Stomach (tissue), 9 donors: ENCODE measurements around the gene CABLES1. TPM values are rescaled to one million over a fixed set of nuclear protein-coding genes. Genes with fewer than 3 reads are reported as not detected.
"Not testable (repeated sequence)": the region's sequence is repeated elsewhere in the genome, so short reads cannot be mapped to it uniquely, and the experiment has no call there.

Experiments used
- DNase-seq, 2 donors: peaks; one replicate each; pipeline versions ENCODE4 v3.0.0 to v3.0.0-alpha.2; 2013 to 2019
- H3K27ac ChIP-seq, 5 donors: fragments of 200-600 bp in 4 of 5; sonication (generic) in 4 of 5; one replicate each; pipeline ENCODE4 v1.5.1; 2013 to 2019; ENCODE audit warnings: mild to moderate bottlenecking in 1 of 5, moderate library complexity in 1 of 5
- H3K27me3 ChIP-seq, 3 donors: fragments of 200-600 bp; sonication (generic); one replicate each; pipeline ENCODE4 v1.5.1; 2017 to 2019; ENCODE audit warnings: mixed run types in 1 of 3
- H3K36me3 ChIP-seq, 4 donors: fragments of 200-600 bp; sonication (generic); 1 replicate in 3 of 4; 2 replicates in 1 of 4; pipeline ENCODE4 v1.5.1; 2016 to 2019
- H3K4me1 ChIP-seq, 4 donors: fragments of 200-600 bp; sonication (generic); one replicate each; pipeline ENCODE4 v1.5.1; 2016 to 2019
- H3K4me3 ChIP-seq, 4 donors: fragments of 200-600 bp; sonication (generic) in 3 of 4; one replicate each; pipeline ENCODE4 v1.5.1; 2016 to 2019; ENCODE audit warnings: mild to moderate bottlenecking in 1 of 4
- H3K9me3 ChIP-seq, 4 donors: fragments of 200-600 bp; sonication (generic); one replicate each; pipeline ENCODE4 v1.5.1; 2016 to 2019
- CTCF ChIP-seq, 7 experiments: fragments of 450-650 bp in 4 of 7; fragments of 200-600 bp in 3 of 7; sonication (generic) in 3 of 7; IDR thresholded peaks; one replicate each; pipeline ENCODE4 v1.5.1; 2016 to 2019; ENCODE audit warnings: antibody characterized with exemption in 7 of 7, control low read depth in 2 of 7, mild to moderate bottlenecking in 1 of 7
- EP300 ChIP-seq: sonication (generic); formaldehyde crosslinking; IDR thresholded peaks from one replicate; pipeline ENCODE4 v1.6.1; 2017; ENCODE audit warnings: antibody characterized with exemption
- POLR2A ChIP-seq, 4 donors: fragments of 450-650 bp; IDR thresholded peaks; one replicate each; pipeline ENCODE4 v1.6.1; 2016; ENCODE audit warnings: antibody characterized with exemption in 4 of 4, control low read depth in 2 of 4, mild to moderate bottlenecking in 1 of 4, moderate library complexity in 1 of 4
- POLR2AphosphoS5 ChIP-seq, 3 donors: sonication (generic); formaldehyde crosslinking; IDR thresholded peaks; one replicate each; pipeline ENCODE4 v1.6.1; 2016; ENCODE audit warnings: antibody characterized with exemption in 3 of 3
- WGBS, 5 donors: extraction: QIAGEN DNeasy Blood & Tissue Kit in 3 of 5; methylation state at CpG; one replicate each; pipeline versions ENCODE4 v1.1.5 to v1.1.7; 2013 to 2018; 5-methylcytosine and 5-hydroxymethylcytosine counted together
- intact Hi-C: fragments of 100-400 bp; cut with DNase I; formaldehyde crosslinking; loops from one replicate; pipeline ENCODE4 v1.15.1; 2023; ENCODE audit warnings: low total_unique reads
- polyA plus RNA-seq, 3 donors: library from polyadenylated mRNA; stranded (reverse); fragments of 200-250 nt; gene quantifications; one replicate each; pipeline ENCODE4 v1.2.3, GENCODE V29; 2013
- total RNA-seq, 5 donors: library from RNA; depleted of rRNA; stranded (reverse); fragments of >200 nt; gene quantifications; one replicate each; pipeline versions ENCODE4 v1.1.0 to v1.2.3, GENCODE V29; 2014 to 2016
- donor health status: healthy with polysubstance abuse.
- donor health status: Bipolar disorder and iron deficiency.
- donor health status: healthy.

Gene CABLES1
- total and polyA plus RNA-seq, 8 donors, result 5.6 to 36.8 (median 18.2) TPM

GRCh38 chr18:23268641-23269040 lies 133.4 kb downstream of the CABLES1 start:
- DNase-seq, result peak in 1 of 2 donors; percentile 21
- Histone ChIP-seq H3K4me3 (no peak overlapping the region), H3K36me3 (no peaks in the 10 kb centered on the region), H3K4me1 (no peaks in the 10 kb centered on the region), H3K9me3 (peaks cover 0 to 17% (median 14%) of the 10 kb centered on the region in 4 donors), H3K27me3 (no peaks in the 10 kb centered on the region), H3K27ac (no peak overlapping the region)
- intact Hi-C loops, result no loop called here
- WGBS, 5 donors, result 75 to 81% (median 76%) methylated on average over 8 of the region's 8 CpGs
- TF ChIP-seq POLR2AphosphoS5 (IDR thresholded peaks at IDR 0.05), result no peak
- TF ChIP-seq EP300, result no peak
- no peak for TF ChIP-seq CTCF (IDR thresholded peaks at IDR 0.05)
- no peak for TF ChIP-seq POLR2A (IDR thresholded peaks at IDR 0.05)

GRCh38 chr18:23269068-23269467 lies 133.8 kb downstream of the CABLES1 start:
- WGBS, 5 donors, result 82 to 93% (median 88%) methylated on average over 1 of the region's 1 CpG
- intact Hi-C loops, DNase-seq, H3K36me3 ChIP-seq, H3K27ac ChIP-seq, H3K4me1 ChIP-seq, H3K27me3 ChIP-seq, H3K4me3 ChIP-seq: not testable (repeated sequence)
- H3K9me3 ChIP-seq, result peaks cover 0 to 17% (median 14%) of the 10 kb centered on the region in 4 donors

- H3K27me3 ChIP-seq, result no peaks in the 10 kb centered on the region
These were observed 134.6 kb downstream of the CABLES1 start for GRCh38 chr18:23269928-23270327.

GRCh38 chr18:23270986-23271680 lies 135.8 kb downstream of the CABLES1 start:
- Histone ChIP-seq H3K27me3 (no peaks in the 10 kb centered on the region), H3K27ac (no peak overlapping the region), H3K4me1 (no peaks in the 10 kb centered on the region), H3K36me3 (no peaks in the 10 kb centered on the region), H3K4me3 (no peak overlapping the region), H3K9me3 (peaks cover 0 to 17% (median 14%) of the 10 kb centered on the region in 4 donors)
- intact Hi-C loops, result no loop called here
- no peak for TF ChIP-seq EP300
- no peak for TF ChIP-seq POLR2A (IDR thresholded peaks at IDR 0.05)
- no peak for TF ChIP-seq CTCF (IDR thresholded peaks at IDR 0.05)
- TF ChIP-seq POLR2AphosphoS5 (IDR thresholded peaks at IDR 0.05), result no peak
- 79 to 93% (median 90%) methylated on average over 4 of the region's 4 CpGs for WGBS, 5 donors
- no peak for DNase-seq

More at GRCh38 chr18:23269928-23270327, 134.6 kb downstream of the CABLES1 start:
- H3K4me1 ChIP-seq, result no peaks in the 10 kb centered on the region
- H3K36me3 ChIP-seq, result no peaks in the 10 kb centered on the region
- intact Hi-C loops, result no loop called here
- TF ChIP-seq POLR2A (IDR thresholded peaks at IDR 0.05) (no peak), CTCF (IDR thresholded peaks at IDR 0.05) (no peak), POLR2AphosphoS5 (IDR thresholded peaks at IDR 0.05) (no peak), EP300 (no peak)
- 89 to 96% (median 95%) methylated on average over 2 of the region's 2 CpGs for WGBS, 5 donors
- H3K9me3 ChIP-seq, result peaks cover 0 to 17% (median 14%) of the 10 kb centered on the region in 4 donors
- DNase-seq, result no peak
- H3K4me3 ChIP-seq, result no peak overlapping the region
- no peak overlapping the region for H3K27ac ChIP-seq
